Endodermal cell (in vitro differentiated cells): ENCODE measurements around the gene C2CD5. TPM values are rescaled to one million over a fixed set of nuclear protein-coding genes. Genes with fewer than 3 reads are reported as not detected.

Source experiments
- DNase-seq: peaks from one replicate; pipeline ENCODE4 v3.0.0-alpha.2; 2017
- H3K27ac ChIP-seq: 2 replicates; pipeline ENCODE4 v1.5.1; 2013; ENCODE audit warnings: mild to moderate bottlenecking, low read depth, low read length, moderate library complexity
- H3K27me3 ChIP-seq: 2 replicates; pipeline ENCODE4 v1.6.1; 2013; ENCODE audit warnings: mild to moderate bottlenecking, low read length, moderate library complexity; ENCODE audit not compliant: insufficient read depth, control insufficient read depth, poor library complexity, severe bottlenecking
- H3K36me3 ChIP-seq: 2 replicates; pipeline ENCODE4 v1.7.0; 2013; ENCODE audit warnings: mild to moderate bottlenecking, low read length, moderate library complexity; ENCODE audit not compliant: control insufficient read depth, insufficient read depth
- H3K4me1 ChIP-seq: one replicate; pipeline ENCODE4 v1.7.0; 2013; ENCODE audit warnings: low read length; ENCODE audit not compliant: control insufficient read depth, insufficient read depth
- H3K4me3 ChIP-seq: 2 replicates; pipeline ENCODE4 v1.5.1; 2013; ENCODE audit warnings: mild to moderate bottlenecking, low read length, moderate library complexity
- H3K9ac ChIP-seq: 2 replicates; pipeline ENCODE4 v1.6.1; 2013; ENCODE audit warnings: mild to moderate bottlenecking, low read length, moderate library complexity; ENCODE audit not compliant: poor library complexity, severe bottlenecking; ENCODE audit errors: extremely low read depth
- H3K9me3 ChIP-seq: 2 replicates; pipeline ENCODE4 v1.6.1; 2013; ENCODE audit warnings: mild to moderate bottlenecking, low read length, moderate library complexity; ENCODE audit not compliant: control insufficient read depth
- H3K27ac Mint-ChIP-seq: 2 replicates; pipeline ENCODE4 v1.8.0; 2020; ENCODE audit warnings: mixed read lengths
- H3K27me3 Mint-ChIP-seq: 2 replicates; pipeline ENCODE4 v1.8.0; 2021; ENCODE audit warnings: mild to moderate bottlenecking, mixed read lengths; ENCODE audit not compliant: insufficient read depth
- H3K36me3 Mint-ChIP-seq: 2 replicates; pipeline ENCODE4 v1.8.0; 2020; ENCODE audit warnings: low read depth, mixed read lengths
- H3K4me1 Mint-ChIP-seq: 2 replicates; pipeline ENCODE4 v1.8.0; 2020; ENCODE audit warnings: mixed read lengths
- H3K4me3 Mint-ChIP-seq: 2 replicates; pipeline ENCODE4 v1.8.0; 2020; ENCODE audit warnings: mild to moderate bottlenecking, moderate library complexity, mixed read lengths
- H3K9me3 Mint-ChIP-seq: 2 replicates; pipeline ENCODE4 v1.8.0; 2020; ENCODE audit warnings: mild to moderate bottlenecking, mixed read lengths
- WGBS, 2 experiments: methylation state at CpG; one replicate each; pipeline versions ENCODE4 v1.1.5 to v1.1.7; 2013; ENCODE audit warnings: missing lambda C conversion rate in 2 of 2, mixed read lengths in 1 of 2; ENCODE audit not compliant: insufficient coverage in 1 of 2, insufficient read length in 1 of 2; 5-methylcytosine and 5-hydroxymethylcytosine counted together
- total RNA-seq, 2 donors: library from RNA; stranded (reverse); fragmentation: NEBNext Ultra II Directional in 1 of 2; extraction: Animal tissue kit (Norgen Biotek cat#: 25700) in 1 of 2; gene quantifications; 2 replicates in 1 of 2; 3 replicates in 1 of 2; pipeline ENCODE4 v1.2.1, GENCODE V29; 2021
- TF ChIP-seq, protein P1 (sequence below): fragments of 200-600 bp; sonication (generic); conservative IDR thresholded peaks from 2 replicates; pipeline ENCODE4 v1.5.0; 2021; ENCODE audit warnings: antibody characterized with exemption, mild to moderate bottlenecking

C2CD5 gene
- total RNA-seq, 2 donors from 2014 or later, result 29.2 to 59.8 TPM

DNA sequence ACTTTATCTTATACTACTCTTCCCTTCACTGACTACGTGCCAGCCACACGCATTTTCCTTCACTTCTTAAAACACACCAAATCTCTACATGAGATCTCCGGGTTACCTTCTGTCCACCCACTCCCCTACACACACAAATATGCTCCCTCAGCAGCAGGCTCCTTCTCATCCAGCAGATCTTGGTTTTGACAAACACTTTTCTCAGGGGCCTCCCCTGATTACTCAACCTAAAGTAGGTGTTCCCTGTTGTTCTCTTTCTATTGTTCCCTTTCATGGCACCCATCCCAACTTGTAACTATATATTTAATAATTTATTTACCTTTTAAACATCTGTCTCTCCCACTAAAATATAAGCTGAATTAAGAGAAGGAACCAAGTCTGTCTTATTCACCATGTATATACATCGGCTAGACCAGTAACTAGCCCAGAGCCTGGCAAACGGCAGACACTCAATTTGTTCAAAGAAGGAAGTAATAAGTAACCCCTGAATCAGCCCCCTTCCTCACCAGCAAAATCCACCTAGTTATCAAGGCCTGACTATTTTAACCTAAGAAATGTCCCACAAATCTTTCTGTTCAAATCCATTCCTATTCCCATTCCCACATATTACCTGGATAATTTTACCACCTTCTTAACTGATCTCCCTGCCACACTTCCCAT lies 2.7 kb downstream of the C2CD5 start:
- Histone ChIP-seq H3K4me3 (no peak overlapping the region), H3K9ac (no peak overlapping the region), H3K27ac (no peak overlapping the region), H3K27me3 (no peaks in the 10 kb centered on the region), H3K9me3 (no peaks in the 10 kb centered on the region), H3K4me1 (no peaks in the 10 kb centered on the region), H3K36me3 (no peaks in the 10 kb centered on the region)
- DNase-seq, result no peak
- Mint-ChIP-seq H3K9me3 (peaks cover 3% of the 10 kb centered on the region), H3K4me3 (no peak overlapping the region), H3K4me1 (peaks cover 10% of the 10 kb centered on the region), H3K27me3 (no peaks in the 10 kb centered on the region), H3K36me3 (peaks cover 11% of the 10 kb centered on the region), H3K27ac (no peak overlapping the region)
- TF ChIP-seq, protein P1, sequence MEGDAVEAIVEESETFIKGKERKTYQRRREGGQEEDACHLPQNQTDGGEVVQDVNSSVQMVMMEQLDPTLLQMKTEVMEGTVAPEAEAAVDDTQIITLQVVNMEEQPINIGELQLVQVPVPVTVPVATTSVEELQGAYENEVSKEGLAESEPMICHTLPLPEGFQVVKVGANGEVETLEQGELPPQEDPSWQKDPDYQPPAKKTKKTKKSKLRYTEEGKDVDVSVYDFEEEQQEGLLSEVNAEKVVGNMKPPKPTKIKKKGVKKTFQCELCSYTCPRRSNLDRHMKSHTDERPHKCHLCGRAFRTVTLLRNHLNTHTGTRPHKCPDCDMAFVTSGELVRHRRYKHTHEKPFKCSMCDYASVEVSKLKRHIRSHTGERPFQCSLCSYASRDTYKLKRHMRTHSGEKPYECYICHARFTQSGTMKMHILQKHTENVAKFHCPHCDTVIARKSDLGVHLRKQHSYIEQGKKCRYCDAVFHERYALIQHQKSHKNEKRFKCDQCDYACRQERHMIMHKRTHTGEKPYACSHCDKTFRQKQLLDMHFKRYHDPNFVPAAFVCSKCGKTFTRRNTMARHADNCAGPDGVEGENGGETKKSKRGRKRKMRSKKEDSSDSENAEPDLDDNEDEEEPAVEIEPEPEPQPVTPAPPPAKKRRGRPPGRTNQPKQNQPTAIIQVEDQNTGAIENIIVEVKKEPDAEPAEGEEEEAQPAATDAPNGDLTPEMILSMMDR, result no peak
- 89 to 94% methylated on average over 3 to 5 of the region's 5 CpGs for WGBS, 2 experiments

DNA sequence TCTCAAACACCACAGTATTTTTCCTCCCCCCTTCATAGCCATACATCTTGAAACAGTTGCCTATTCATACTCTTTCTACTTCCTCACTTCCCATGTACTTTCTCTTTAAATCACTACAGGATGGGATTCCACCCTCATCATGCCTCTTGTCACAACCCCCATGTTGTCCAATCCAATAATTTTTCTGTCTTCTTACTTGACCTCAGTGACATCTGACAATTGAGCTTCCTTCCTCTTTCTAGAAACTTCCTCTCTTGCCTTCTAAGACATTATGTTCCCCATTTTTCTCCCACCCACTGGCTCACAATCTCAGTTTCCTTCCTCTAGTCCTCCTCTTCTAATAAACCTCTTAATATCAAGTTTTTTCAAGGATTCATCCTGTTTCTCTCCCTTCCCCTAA lies 5.3 kb downstream of the C2CD5 start:
- no peak for DNase-seq
- Mint-ChIP-seq H3K36me3 (peaks cover 16% of the 10 kb centered on the region), H3K9me3 (no peaks in the 10 kb centered on the region), H3K27ac (no peak overlapping the region), H3K4me1 (peaks cover 10% of the 10 kb centered on the region), H3K27me3 (no peaks in the 10 kb centered on the region), H3K4me3 (no peak overlapping the region)
- H3K9ac ChIP-seq, result no peak overlapping the region
- TF ChIP-seq, protein P1, result no peak
- no peak overlapping the region for H3K4me3 ChIP-seq
- H3K27ac ChIP-seq, result no peak overlapping the region
- no peaks in the 10 kb centered on the region for H3K4me1 ChIP-seq
- H3K36me3 ChIP-seq, result peaks cover 4% of the 10 kb centered on the region
- H3K9me3 ChIP-seq, result no peaks in the 10 kb centered on the region
- no peaks in the 10 kb centered on the region for H3K27me3 ChIP-seq

DNA sequence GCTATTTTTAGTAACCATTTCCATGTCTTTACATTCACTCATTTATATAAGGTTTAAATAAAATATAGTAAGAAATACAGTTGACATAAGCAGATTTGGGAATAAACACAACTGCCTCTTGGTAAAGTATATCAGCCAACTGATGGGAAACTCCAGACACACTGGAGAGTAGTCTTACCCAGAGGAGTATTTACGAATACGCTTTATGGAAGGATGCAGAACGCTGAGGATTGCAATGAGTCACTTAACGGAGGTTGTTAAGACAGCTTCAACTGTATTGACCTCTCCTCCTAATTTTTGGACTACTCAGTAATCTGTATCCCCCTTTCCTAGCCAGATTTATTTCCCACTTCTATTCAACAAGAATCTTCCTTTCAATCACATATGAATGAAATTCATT lies 6.0 kb downstream of the C2CD5 start:
- H3K9me3 Mint-ChIP-seq, result no peaks in the 10 kb centered on the region
- no peak for DNase-seq
- peaks cover 9% of the 10 kb centered on the region for H3K36me3 ChIP-seq
- H3K4me1 Mint-ChIP-seq, result peaks cover 7% of the 10 kb centered on the region
- H3K27ac Mint-ChIP-seq, result no peak overlapping the region
- no peaks in the 10 kb centered on the region for H3K9me3 ChIP-seq
- no peaks in the 10 kb centered on the region for H3K27me3 ChIP-seq
- H3K9ac ChIP-seq, result no peak overlapping the region
- peaks cover 20% of the 10 kb centered on the region for H3K36me3 Mint-ChIP-seq
- H3K4me3 ChIP-seq, result no peak overlapping the region
- TF ChIP-seq, protein P1, result no peak
- 93 to 95% methylated on average over 4 of the region's 4 CpGs for WGBS, 2 experiments
- H3K4me3 Mint-ChIP-seq, result no peak overlapping the region
- no peaks in the 10 kb centered on the region for H3K4me1 ChIP-seq
- H3K27ac ChIP-seq, result no peak overlapping the region
- H3K27me3 Mint-ChIP-seq, result no peaks in the 10 kb centered on the region
